HG02642 (cell line): ENCODE results near the gene TPBG.

ENCODE experiments used
- ATAC-seq: cut with Tn5 transposase; IDR thresholded peaks from one replicate; pipeline ENCODE4 v1.9.1; 2021; ENCODE audit warnings: mild to moderate bottlenecking; ENCODE audit not compliant: unreplicated experiment, poor library complexity

The TPBG gene

GRCh38 chr6:82363428-82364086 is at the start of gene TPBG:
Gene TPBG, plus strand, starts transcription at chr6:82363817. Its CDS starts 1,145 bp downstream, at chr6:82364962.
- ATAC-seq, result peak; percentile 56

GRCh38 chr6:82322386-82322785 is 41.2 kb upstream of the TPBG start:
- ATAC-seq, result no peak

DNA sequence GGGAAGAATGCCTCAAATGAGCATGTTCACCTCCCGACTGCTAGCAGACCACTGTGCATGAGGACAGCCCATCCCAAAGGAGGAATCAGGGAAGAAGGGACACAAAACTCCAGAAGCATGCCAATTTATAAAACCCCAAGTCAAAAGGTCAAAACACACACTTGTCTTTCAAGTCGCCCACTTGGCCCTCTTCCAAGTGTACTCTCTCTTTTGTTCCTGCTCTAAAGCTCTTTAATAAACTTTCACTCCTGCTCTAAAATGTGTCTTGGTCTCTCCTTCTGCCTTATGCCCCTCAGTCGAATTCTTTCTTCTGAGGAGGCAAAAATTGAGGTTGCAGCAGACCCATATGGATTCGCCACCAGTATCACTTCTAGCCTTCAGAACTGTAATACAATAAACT is 33.9 kb upstream of the TPBG start:
- no peak for ATAC-seq

GRCh38 chr6:82330171-82330804 is 33.3 kb upstream of the TPBG start:
- no peak for ATAC-seq

DNA sequence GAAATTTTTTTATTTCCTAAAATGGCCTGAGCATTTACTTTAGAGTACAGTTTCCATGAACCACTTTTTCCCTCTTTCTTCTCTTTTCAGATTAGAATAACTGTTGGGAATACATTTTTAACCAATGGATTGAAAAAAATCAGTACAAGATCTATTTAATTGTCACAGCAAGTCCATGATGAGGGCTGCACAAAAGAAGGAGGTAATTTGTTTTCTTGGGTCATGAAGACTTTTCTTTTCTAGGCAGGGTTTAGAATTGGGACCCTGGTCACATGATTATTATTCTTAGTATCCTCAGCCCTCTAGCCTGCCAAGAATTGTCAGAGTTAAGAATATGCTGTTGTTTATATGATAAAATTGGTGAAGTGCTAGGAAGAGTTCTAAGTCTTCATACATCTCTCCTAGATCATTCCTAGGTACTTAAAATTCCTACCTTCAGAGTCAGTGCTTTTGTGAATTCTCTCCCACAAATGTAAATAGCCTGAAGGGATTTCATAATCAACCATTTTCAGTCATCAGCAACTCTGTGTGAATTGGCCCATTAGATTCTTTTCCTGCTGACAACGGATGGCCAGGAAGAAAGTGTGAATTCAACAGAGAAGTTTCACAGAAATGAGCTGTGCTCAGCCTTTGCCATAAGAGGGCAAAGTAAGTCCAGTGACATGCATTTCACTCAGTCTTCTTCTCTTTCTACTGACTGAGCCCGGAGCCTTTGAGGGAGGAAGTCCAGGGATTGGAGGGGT is 32.4 kb upstream of the TPBG start:
- no peak for ATAC-seq

DNA sequence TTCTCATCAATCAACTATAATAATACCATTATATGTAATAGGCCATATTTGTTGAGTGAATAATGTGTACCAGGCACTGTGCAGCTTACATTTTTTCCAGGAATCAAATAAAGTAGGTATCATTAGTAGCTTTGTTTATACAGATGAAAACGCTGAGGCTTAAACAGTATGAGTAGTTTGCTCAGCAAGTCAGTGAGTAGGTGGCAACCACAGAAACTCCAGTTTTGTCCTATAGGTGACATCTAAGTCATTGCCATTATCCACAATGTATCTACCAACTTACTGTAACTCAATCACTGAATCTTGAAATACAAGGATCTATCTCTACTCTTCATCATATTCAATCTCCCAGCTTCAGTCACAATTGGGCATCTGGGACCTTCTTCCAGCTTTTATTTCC is 29.8 kb upstream of the TPBG start:
- ATAC-seq, result no peak

DNA sequence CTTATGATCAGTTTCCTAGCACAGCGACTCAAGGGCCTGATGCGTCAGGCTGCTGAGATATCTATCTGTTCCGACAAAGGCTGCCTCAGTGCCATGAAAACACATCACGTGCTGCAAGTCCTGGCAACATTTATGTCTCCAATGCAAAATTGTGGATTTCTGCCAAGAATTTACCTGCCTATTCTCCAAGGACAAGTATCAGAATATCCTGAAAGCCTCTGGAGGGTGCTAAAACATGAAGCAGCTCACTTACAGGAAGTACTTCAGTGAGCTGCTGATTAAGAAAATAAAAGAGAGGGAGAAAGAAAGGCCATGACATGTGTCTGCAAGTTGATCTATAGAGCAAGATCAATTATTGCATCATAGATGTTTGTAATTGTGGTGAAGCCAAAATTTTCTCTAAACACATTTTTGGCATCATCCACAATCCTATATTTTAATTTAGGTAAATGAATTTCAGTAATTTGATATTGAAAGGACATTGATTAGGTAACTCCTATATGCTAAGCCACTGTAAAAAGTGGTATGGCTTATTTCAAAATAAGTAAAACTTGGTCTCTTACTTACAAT is 25.8 kb upstream of the TPBG start:
- ATAC-seq, result no peak

- no peak for ATAC-seq
These were observed 15.5 kb upstream of the TPBG start for GRCh38 chr6:82348130-82348529.

DNA sequence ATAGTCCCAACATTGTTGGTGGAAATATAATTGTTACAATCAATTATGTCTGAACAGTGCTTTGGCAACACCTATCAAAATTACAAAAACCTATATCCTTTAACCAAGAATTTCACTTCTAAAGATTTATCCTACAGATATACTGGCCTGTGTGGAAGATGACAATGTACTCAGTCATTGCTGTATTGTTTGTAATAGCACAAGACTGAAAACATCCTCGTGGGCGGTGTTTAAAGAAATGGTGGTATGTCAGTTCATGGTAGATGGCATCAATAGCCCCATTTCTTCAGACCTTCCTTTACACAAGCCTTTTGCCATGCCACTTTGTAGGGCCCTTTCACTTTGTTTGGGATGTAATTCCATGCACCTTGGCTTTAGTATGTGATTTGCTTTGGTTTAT is 9.8 kb upstream of the TPBG start:
- no peak for ATAC-seq

- ATAC-seq, result no peak
These were observed 3.1 kb upstream of the TPBG start for GRCh38 chr6:82360552-82360951.

DNA sequence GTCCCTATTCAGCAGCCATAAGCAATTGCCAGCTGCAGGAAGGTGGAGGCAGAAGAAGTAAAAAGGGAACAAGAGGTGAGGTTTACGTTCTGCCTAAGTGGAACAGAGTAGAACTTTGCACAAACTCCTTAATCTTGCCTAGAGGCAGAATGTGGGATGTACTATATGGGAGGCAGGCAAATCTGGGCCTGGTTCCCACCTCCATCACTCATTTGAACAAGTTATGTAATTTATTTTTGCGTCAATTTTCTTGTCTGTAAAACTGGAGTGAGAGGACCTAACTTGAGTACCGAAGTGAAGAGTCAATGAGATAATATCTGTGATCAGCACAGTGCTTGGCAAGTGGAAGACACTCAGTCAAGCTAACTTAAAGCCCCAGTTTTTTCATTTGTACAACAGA is 2.0 kb upstream of the TPBG start:
- ATAC-seq, result no peak

DNA sequence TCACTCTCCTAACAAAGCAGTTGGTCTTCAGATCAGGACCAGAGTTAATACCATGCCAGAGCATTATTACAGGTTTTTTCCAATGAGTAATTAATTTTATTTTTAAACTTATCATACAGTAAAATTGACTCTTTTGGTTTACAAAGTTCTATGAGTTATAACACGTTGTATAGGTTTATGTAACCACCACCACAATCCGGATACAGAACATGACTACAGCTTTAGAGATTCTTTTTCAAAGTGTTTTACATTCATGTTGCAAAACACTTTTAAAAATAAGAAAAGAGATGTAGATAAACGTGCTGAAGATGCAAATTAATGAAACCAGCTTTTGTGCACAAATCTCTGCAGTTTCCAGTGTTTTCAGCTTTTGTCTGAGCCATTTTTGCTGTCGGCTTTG is 1.5 kb upstream of the TPBG start:
- no peak for ATAC-seq

DNA sequence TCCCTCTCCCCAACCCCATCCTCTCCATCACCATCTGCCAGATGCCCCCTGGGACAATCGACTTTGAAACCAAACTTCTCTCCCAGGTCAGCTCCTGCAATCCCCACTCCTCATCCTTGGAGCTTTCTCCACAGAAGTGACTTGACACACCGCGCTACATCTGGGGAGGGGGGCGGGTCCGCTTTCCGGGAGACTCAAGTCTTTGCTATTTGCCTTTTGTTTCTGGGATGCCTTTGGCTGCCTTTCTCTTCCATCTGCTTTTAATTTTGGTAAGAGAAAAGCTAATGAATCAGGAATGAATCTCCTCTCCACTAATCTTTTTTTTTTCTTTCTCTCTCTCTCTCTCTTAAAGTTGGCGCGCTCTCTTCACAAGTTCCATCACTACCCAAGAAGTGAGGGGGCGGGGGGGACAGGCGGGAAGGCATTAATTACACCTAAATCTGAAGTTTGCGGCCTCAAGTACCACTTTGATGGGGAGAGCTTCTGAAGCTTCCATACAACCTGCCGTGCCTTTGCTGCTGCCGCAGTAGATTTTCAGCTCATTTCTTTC is 664 bp upstream of the TPBG start:
- ATAC-seq, result no peak

DNA sequence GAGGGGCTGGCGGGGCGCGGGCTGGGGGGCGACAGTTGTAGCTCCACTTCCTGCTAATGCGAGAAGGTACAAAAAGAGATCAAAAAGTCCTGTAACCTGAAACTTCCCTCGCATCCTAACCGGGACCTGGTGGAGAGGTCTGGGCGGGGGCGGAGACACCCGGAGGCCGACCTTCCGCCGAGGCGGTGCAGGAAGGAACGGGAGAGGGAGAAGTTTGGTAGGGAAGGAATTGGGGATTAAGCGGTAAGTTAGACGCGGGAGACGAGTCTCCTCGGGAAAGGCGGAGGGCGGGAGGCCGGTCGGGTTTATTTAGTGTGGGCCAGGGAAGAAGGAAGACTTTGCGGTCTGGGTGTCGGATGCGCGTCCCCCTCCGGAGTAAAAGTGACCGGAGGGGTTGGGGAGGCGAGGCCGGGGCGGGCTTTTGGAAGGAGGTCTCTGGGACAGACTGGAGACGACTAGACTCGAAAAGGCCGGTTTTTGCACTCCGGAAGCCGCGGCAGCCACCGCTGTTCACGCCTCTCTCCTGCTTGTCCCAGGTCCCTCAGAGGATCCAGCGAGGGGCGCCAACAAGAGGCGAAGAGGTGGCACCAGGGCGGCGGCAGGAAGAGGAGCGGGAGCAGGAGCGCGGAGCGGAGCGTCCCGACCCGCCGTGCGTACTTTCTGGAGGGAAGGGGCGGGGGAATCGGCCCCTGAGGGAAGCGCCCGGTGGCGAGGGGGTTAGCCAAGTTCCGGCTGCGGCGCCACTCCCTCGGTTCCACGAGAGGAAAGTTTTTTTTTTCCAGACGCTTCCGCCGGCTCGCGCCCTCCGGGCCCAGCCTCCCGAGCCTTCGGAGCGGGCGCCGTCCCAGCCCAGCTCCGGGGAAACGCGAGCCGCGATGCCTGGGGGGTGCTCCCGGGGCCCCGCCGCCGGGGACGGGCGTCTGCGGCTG is 734 bp downstream of the TPBG start:
- peak; percentile 40 for ATAC-seq

DNA sequence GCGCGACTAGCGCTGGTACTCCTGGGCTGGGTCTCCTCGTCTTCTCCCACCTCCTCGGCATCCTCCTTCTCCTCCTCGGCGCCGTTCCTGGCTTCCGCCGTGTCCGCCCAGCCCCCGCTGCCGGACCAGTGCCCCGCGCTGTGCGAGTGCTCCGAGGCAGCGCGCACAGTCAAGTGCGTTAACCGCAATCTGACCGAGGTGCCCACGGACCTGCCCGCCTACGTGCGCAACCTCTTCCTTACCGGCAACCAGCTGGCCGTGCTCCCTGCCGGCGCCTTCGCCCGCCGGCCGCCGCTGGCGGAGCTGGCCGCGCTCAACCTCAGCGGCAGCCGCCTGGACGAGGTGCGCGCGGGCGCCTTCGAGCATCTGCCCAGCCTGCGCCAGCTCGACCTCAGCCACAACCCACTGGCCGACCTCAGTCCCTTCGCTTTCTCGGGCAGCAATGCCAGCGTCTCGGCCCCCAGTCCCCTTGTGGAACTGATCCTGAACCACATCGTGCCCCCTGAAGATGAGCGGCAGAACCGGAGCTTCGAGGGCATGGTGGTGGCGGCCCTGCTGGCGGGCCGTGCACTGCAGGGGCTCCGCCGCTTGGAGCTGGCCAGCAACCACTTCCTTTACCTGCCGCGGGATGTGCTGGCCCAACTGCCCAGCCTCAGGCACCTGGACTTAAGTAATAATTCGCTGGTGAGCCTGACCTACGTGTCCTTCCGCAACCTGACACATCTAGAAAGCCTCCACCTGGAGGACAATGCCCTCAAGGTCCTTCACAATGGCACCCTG is 1.6 kb downstream of the TPBG start:
- ATAC-seq, result peak; percentile 27

DNA sequence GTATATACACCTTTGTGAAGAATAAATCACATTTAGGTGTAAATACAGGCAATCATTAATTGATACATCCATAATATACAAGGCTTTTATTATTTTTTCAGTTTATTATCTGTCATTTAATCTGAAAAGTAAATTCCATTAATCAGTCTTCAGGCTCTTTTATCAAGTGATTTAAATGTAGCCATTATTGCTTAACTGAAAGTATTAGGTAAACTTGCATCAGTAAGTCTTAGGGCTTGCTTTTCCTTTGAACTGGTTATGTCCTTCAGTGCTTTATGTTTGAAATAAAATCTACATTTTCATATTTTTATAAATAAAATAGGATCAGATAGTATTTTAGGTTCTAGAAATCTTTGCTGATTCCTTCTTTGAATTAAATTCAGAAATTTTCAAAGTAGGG is 4.1 kb downstream of the TPBG start:
- no peak for ATAC-seq

GRCh38 chr6:82370788-82371187 is 7.2 kb downstream of the TPBG start:
- ATAC-seq, result no peak

GRCh38 chr6:82371799-82372546 is 8.4 kb downstream of the TPBG start:
- no peak for ATAC-seq
